GM18499 (cell line): Measurements from ENCODE around the gene PDP2.

ENCODE experiments used
- ATAC-seq: cut with Tn5 transposase; IDR thresholded peaks from one replicate; pipeline ENCODE4 v1.9.1; 2021; ENCODE audit warnings: moderate number of reproducible peaks; ENCODE audit not compliant: insufficient read depth, unreplicated experiment

The PDP2 gene, protein sequence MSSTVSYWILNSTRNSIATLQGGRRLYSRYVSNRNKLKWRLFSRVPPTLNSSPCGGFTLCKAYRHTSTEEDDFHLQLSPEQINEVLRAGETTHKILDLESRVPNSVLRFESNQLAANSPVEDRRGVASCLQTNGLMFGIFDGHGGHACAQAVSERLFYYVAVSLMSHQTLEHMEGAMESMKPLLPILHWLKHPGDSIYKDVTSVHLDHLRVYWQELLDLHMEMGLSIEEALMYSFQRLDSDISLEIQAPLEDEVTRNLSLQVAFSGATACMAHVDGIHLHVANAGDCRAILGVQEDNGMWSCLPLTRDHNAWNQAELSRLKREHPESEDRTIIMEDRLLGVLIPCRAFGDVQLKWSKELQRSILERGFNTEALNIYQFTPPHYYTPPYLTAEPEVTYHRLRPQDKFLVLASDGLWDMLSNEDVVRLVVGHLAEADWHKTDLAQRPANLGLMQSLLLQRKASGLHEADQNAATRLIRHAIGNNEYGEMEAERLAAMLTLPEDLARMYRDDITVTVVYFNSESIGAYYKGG

DNA sequence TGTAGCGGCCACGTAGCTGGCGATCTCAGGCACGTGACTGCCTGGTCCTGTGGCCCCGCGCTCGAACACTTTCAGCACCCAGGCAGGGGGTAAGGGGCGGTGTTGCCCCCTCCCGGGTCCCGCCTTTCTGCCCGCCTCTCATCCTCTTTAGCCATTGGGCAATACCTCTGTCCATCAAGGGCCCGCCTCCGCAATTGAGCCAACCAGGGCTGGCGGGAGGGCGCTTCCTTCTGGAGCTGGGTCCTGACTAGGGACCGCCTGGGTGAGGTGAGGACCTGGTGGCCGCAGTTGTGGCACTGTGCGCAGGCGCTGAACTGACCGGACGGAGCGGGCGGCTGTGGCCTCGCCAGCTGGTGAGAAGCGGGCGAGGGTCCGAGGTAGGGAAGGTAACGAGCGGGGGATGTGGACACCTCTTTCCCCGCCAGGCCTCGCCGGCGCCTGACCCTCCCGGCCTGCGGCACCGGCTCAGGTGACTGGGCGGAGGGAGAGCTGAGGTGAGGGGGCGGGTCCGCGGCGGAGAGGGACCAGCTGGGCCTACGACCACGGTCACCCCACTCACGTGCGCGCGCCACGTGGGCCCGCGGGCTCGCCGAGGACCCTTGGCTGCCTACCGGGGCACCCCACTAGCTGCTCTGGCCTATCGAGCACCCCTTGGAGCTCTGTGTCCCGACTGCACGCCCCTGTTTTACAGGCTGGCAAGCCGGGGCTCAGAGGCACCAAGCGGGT is at the start of gene PDP2:
Gene PDP2 (plus strand): TSS at position 228 of the 726 bp plus-strand sequence. CDS start 3,770 bp downstream, outside the sequence.
- peak; percentile 80 for ATAC-seq

DNA sequence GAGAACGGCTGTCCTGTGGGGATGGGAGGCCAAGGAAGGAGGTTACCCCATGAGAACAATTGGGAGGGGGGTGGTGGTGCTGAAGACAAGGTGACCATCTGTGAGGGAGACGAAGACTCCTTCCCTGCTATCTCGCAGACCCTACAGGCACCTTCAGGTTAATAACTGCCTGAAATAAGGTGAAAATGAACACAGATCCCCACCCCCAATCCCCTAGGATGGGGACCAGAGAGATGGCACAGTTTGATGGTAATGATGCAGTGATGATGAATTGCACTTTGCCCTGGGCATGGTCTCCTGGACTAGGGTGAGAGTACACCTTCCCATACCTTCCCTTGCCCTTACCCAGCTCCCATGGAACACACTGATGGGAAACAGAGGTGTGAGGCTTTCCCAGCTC is 48.1 kb upstream of the PDP2 start:
- ATAC-seq = no peak

DNA sequence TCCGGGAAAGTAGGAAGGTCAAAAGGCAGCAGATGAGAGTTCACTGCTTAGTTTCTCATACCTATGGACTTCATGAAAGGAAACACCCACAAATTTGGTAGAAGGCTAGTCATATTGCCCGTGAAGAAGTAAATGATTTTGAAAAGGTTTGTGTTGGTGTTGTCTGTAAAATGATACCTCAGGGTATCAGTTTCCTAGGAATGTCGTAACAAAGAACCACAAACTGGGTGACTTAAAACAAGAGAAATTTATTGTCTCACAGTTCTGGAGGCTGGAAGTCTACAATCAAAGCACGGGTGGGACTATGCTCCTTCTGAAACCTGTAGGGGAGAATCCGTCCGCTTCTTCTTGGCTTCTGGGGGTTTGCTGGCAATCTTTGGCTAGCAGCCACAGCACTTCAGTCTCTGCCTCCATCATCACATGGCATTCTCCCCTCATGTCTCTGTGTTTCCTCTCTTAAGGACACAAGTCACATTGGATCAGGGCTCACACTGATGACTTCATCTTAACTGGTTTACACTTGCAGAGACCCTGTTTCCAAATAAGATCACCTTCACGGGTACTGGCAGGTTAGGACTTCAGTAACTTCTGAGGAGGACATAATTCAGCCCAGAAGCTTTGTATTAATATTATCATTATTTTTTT is 47.5 kb upstream of the PDP2 start:
- ATAC-seq = no peak

DNA sequence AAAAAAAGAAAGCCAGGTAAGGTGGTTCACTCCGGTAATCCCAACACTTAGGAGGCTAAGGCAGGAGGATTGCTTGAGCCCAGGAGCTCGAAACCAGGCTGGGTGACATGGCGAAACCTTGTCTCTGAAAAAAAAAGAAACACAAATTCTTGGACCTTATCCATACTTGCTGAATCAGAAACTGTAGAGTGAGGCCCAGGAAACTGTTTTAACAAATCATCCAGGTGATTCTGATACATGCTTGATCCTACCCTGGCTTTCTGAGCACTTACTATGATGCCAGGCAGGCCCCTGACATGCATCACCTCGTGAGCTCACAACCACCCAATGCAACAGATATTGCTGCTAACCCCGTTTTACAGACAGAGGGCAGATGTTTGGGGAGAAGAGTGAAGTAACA is 45.6 kb upstream of the PDP2 start:
- no peak for ATAC-seq

DNA sequence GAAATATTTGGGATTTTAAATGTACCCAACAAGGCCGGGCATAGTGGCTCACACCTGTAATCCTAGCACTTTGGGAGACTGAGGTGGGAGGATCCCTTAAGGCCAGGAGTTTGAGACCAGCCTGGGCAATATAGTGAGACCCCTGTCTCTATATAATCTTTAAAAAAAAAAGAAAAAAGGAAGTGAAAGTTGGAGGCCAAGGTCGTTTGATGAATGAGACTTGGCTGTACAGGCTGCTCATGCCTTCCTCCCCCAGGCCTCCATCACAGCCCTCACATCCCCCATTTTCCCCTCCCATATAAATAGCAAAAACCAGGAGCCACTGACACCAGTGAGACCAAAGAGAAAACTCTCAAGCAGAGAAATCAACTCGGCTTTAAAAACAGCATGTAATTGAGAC is 39.4 kb upstream of the PDP2 start:
- ATAC-seq = no peak

DNA sequence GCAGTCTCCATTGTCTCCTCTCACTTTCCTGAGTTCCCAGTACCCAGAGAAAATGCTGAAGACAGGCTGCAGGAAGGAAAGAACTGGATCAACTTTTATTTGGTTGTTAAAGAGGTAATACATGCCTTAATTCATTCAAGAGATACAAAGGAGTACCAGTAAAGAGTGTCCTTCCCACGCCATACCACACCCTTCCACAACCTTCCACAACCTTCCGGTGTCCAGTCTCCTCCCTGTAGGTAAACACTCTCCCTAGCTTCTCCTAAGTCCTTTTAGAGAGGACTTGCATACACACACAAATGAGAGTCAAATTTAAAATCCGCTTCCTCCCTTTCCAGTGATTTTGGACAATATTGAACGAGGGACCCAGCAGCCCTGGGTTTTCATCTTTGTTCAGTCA is 38.9 kb upstream of the PDP2 start:
- ATAC-seq = no peak

DNA sequence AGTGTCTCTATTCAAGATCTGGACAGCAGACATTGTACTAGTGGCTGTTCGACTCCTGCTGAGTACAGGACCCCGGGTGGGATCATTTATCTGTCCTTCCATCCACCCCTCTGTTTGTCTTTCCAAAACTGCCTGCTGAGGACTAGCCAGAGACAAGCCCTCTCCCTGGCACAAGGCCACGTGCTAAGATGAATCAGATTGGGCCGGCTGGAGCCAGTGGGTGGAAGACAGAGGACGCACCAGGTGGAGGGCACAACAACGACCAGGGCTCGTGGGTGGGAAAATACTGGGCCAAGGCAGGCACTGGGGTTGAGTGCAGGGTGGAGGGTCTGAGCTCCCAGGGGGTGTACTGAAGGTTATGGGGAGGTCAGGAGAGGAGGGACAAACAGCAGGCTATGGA is 37.5 kb upstream of the PDP2 start:
- ATAC-seq = no peak

DNA sequence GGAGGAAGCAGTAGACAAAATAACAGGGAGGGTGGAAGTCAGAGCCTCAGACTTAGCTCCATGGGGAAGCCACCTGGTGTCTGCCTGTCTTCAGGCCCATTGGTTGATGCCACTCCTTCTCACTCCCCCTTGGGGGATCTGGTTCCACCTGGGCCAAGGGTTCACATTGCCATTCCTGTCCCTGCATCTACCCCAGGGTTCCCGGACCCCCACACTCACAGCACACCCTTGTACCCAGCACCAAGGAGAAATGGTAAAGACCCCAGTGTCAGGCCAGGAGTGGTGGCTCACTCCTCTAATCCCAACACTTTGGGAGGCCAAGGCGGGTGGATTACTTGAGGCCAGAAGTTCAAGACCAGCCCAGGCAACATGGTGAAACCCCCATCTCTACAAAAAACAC is 37.1 kb upstream of the PDP2 start:
- ATAC-seq = no peak

DNA sequence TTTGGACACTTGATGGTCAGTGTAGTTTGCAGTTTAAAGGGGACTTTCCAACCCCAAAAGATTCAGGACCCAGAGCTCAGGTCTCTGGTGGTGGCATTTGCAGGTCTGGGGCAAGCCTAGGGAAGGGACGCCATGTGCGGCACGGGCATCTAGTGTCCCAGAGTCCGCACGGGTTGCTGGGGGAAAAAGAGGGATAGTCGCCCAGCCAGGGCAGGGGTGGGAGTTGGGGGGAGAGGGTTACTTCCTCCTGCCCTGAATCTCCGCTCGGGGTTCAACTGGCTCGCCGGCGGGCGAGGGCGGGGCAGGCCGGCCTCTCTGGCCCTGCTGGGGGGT is 36.3 kb upstream of the PDP2 start:
- ATAC-seq = no peak

DNA sequence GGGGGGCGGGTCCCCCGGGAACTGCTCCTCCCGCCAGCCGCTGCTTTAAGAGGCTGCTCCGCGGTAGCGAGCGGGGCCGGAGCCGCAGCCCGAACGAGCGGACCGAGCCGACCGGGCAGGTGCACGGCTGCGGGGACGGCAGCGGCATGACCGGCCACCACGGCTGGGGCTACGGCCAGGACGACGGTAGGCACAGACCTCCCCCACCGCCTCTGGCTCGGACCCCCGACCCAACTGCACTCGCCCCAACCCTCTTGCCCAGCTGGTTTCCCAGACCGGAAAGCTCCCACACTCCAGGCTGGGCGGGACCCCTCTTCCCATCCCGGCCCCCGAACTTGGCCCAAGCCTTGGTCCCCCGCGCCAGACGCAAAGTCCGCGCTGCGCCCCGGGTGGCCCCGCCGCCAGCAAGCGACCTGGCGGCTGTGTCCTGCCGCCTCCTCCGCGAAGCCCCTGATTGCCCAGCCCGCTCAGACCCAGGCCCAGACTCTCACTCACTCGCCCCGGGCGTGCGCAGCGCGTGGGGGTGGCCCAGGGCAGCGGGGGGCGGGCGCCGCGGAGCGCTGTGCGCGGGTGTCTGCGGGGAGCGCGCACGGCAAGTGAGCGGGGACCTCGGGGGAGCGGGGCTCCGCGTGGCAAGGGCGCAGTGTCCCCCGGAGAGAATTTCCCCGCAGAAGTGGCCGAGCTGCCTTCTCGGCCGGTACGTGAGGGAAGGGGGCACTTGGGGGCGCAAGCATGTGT is 35.8 kb upstream of the PDP2 start, which contains the start of gene CA7:
Gene CA7 (plus strand): TSS at position 73 of the 738 bp plus-strand sequence. CDS start 74 bp downstream, at position 147.
- no peak for ATAC-seq

DNA sequence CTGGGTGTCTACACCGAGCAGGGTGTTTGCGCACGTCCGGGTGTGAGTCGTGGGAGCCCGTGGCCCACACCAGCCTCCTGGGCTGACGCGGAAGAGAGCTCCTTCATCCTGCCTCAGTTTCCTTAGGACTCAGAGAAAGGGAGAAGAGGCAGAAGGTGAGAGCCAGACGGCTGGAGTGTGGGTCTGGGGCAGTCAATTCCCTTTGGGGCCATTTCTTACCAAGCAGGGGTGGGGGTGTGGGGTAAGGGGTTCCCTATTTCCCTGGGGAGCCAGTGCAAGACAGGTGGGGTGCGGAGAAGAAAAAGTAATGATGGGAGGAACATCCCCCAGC is 35.3 kb upstream of the PDP2 start:
- no peak for ATAC-seq

DNA sequence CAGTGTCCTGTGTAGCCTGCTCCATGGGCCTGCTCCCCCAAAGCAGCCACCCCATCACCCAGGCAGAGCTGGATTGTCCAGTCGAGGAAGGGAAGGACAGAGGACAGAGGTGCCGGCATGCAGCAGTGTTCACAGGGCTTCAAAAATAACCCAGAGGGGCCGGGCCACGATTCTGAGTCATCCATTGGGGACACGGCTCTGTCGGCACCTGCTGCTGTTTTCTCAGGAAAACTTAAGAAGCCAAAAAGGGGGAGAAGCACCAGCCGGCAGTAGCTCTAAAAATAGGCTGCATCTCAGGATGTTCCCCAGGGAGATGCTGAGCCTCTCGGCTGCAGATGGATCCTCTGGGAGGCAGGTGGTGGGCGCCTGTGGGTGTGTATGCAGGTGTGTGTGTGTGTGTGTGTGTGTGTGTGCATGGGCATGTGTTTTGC is 34.5 kb upstream of the PDP2 start:
- no peak for ATAC-seq

DNA sequence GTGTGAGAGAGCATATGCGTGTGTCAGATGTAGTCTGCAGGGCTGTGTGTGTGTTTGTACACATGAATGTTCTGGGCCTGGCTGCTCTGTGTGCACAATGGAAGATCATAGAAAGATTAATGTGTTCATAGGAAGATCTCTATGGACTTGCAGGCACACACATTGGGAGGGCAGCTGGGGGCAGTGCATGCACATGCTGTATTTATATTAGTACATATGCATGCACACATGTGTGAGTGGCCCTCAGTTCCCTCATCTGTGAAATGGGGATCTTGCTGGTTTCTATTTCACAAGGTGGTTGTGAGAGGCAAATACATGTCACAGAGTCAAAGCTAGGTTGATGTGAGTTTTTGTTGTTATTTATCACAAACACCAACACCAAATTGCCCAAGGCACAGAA is 34.0 kb upstream of the PDP2 start:
- no peak for ATAC-seq

DNA sequence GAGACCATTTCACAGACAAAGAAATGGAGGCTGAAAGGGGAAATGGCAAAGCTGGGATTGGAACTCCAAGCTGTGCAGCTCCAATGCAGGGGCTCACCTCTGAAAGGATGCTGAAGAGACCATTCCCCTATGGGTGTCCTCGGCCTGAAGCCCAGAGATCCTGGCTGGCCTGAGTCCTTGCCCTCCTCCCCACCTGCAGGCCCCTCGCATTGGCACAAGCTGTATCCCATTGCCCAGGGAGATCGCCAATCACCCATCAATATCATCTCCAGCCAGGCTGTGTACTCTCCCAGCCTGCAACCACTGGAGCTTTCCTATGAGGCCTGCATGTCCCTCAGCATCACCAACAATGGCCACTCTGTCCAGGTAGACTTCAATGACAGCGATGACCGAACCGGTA is 33.5 kb upstream of the PDP2 start:
- no peak for ATAC-seq

DNA sequence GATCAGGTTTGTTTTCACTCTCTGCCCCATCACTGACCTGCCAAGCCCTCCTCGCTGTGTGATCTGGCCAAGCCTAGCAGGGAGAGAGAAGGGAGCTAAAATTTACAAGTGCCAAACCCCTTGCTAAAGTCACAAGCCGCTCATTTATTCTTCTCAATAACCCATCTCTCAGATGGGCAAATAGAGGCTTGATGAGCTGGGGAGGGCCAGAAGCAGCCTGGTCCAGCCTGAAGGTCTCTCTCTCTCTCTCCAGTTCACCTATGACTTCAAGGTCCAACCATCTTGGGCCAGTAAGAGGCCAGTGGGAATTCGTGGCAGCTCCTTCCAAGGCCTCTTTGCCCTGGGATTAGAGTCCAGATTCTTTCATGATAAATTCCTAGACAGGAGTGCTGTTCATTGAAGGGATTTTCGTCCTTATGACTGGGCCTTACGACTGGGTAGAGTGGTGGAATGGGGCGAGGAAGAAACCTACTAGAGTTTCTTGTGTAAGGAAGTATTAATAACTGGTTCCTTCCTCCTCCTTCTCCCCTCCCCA is 32.7 kb upstream of the PDP2 start:
- ATAC-seq = no peak

DNA sequence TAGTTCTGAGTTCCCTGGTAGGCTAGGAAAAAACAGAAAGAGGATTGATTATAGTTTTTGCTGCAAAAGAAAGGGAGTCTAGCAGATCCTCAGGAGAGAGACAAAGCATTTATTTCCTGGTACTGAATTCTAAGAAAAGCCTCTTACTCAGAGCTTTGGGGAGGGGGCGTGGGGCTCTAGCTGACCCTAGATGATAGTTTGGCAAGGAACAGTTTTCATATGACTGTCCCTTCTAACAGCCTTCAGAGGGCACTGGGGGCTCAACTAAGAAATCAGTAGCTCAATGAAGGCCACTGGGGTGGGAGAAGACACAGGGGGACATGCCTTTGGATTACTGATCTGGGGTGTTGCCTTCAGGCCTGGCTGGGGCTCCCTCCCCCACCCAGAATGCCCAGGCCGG is 32.1 kb upstream of the PDP2 start:
- ATAC-seq = no peak

DNA sequence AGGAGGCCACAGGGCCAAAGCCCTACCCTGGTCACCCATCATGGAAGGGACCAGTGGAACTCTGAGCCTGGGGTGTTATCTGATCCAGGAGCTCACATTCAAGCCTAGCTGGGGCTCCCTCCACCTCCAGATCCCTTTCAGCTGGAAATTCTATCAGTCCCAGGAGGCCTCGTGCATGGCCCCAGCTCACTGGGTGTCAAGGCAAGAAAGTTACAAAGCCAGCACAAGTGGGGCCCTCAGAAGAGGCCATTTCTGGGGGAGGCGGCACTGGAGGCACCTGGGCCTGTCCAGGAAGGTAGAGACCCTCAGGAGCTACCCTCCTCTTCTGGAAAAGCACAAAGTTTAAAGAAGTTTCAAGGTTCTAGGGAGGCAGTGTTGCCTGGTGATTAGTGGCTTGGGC is 31.3 kb upstream of the PDP2 start:
- ATAC-seq = no peak

DNA sequence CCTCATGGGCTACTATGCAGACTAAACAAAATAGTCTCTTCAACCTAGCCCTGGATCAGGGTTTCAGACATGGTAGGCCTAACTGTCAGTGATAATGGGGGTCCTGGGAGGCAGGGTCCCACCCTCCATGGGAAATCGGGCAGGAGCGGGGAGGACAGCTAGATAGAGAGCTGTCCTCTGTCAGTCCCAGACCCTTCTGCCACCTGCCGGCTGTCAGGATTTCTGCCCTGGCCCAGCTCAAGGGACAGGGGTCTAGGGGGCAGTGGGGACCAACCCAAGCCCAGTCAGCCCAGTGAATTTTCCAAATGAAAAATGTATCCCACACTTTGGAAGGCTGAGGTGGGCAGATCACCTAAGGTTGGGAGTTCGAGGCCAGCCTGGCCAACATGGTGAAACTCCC is 30.8 kb upstream of the PDP2 start:
- no peak for ATAC-seq

DNA sequence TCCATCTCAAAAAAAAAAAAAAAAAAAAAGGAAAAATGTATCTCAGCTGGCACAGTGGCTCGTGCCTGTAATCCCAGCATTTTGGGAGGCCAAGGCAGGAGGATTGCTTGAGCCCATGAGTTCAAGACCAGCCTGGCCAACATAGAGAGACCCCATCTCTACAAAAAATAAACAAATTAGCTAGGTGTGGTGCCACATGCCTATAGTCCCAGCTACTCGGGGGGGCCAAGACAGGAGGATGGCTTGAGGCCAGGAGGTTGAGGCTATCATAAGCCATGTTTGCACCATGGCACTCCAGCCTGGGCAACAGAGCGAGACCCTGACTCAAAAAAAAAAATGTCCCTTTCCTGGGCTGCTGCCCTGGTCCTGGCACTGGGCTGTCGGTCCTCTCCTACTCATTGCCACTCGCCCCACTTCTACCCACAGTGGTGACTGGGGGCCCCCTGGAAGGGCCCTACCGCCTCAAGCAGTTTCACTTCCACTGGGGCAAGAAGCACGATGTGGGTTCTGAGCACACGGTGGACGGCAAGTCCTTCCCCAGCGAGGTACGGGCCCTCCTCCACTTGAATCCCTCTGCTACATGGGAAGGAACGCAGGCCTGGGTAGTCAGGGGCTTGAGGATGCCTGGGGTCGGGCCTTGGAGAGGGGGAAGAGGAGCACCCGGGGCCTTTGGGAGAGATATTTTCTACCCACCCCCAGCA is 30.1 kb upstream of the PDP2 start:
- no peak for ATAC-seq
